GM21381 (cell line): ENCODE data around the gene RALGAPA1.
A peak's percentile ranks its signal among the peaks of the same experiment; 100 is the strongest.

Source experiments
- ATAC-seq: cut with Tn5 transposase; IDR thresholded peaks from one replicate; pipeline ENCODE4 v1.9.1; 2021; ENCODE audit warnings: mild to moderate bottlenecking, moderate library complexity; ENCODE audit not compliant: unreplicated experiment

Gene RALGAPA1

GRCh38 chr14:35553808-35554207 lies 255.3 kb downstream of the RALGAPA1 start:
- no peak for ATAC-seq

DNA sequence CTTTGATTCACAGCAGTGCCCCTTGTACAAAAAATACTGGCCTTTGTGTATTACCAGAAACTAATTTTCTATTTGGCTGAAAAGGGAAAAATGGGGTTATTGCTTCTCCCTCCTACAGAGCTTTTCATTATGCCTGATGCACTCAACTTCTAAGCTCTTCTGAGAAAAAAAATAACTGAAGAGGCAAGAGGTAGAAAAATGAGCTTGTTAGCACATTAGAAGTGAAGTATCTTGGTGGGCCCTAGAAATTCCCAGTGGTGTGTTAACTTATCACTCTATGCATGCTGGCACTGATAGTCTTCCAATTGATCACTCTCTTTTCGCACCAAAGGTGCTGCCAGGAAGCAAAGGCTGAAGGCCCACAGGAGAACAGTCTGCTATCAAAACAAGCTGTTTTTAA lies 258.0 kb downstream of the RALGAPA1 start:
- no peak for ATAC-seq

DNA sequence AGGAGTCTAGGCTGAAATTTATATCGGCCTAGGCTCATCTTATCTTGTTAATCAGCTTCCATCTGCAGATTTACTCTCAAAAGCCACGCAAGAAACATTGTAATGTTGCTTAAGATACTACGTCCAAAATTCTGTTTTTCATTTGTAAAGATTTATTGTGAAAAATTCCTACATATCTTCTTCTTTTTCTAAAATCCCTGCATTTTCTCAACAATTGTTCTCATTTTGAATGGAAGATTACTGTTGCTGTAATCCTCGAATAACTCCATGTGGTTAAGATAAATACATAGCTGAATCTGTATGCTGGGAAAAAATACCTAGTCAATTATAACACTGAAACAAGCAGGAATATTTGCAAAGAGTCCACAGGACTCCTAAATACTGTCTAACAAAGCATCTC lies 259.5 kb downstream of the RALGAPA1 start:
- ATAC-seq, result no peak

DNA sequence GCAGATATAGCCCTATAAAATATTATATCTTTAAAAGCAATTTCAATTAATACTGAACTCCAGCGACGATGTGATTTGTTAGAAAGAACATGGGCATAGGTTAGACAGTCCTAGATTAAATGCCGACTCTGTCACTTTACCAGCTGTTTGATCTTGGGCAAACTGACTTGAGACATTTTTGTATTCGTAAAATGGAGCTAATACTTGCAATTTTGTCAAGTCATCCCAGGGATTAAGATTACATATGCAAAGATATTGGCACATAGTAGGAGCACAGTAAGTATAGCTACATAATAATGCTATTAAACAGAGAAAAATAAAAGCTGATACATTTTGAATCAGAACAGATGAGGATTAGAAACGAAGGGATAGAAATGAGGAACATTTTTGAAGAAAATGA lies 266.1 kb downstream of the RALGAPA1 start:
- no peak for ATAC-seq

GRCh38 chr14:35539969-35540368 lies 269.1 kb downstream of the RALGAPA1 start:
- ATAC-seq, result no peak

DNA sequence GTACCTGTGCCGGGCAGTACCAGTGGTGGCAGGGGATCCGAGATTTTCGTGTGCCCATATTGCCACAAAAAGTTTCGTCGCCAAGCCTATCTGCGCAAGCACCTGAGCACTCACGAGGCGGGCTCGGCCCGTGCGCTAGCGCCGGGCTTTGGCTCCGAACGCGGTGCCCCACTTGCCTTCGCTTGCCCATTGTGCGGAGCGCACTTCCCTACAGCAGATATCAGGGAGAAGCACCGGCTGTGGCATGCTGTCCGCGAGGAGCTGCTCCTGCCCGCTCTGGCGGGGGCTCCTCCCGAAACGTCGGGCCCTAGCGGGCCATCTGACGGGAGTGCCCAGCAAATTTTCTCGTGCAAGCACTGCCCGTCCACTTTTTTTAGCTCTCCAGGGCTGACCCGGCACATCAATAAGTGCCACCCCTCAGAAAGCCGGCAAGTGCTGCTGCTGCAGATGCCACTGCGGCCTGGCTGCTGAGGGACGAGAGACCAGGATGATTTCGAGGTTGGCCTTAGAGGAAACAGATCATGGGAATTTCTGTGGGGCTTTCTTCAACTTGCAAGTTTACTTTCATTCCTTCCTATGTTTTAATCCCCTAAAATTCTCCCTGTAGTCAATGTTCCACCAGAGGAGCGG lies 273.5 kb downstream of the RALGAPA1 start:
- no peak for ATAC-seq

- peak; percentile 44 for ATAC-seq
Measured at GRCh38 chr14:35534873-35535482, 274.1 kb downstream of the RALGAPA1 start.

DNA sequence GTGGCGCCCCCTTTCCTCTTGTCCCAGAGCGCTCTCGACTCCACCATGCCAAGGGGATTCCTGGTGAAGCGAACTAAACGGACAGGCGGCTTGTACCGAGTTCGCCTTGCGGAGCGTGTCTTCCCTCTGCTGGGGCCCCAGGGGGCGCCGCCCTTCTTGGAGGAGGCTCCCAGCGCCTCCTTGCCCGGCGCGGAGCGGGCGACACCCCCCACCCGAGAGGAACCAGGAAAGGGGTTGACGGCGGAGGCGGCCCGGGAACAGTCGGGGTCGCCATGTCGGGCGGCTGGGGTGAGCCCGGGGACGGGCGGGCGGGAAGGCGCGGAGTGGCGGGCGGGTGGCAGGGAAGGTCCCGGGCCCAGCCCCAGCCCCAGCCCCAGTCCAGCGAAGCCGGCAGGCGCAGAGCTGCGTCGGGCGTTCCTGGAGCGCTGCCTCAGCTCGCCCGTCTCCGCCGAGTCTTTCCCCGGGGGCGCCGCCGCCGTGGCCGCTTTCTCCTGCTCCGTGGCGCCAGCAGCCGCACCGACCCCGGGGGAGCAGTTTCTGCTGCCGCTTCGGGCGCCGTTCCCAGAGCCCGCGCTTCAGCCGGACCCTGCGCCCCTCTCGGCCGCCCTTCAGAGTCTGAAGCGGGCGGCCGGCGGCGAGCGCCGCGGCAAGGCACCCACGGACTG lies 274.8 kb downstream of the RALGAPA1 start:
- peak; percentile 9 for ATAC-seq

DNA sequence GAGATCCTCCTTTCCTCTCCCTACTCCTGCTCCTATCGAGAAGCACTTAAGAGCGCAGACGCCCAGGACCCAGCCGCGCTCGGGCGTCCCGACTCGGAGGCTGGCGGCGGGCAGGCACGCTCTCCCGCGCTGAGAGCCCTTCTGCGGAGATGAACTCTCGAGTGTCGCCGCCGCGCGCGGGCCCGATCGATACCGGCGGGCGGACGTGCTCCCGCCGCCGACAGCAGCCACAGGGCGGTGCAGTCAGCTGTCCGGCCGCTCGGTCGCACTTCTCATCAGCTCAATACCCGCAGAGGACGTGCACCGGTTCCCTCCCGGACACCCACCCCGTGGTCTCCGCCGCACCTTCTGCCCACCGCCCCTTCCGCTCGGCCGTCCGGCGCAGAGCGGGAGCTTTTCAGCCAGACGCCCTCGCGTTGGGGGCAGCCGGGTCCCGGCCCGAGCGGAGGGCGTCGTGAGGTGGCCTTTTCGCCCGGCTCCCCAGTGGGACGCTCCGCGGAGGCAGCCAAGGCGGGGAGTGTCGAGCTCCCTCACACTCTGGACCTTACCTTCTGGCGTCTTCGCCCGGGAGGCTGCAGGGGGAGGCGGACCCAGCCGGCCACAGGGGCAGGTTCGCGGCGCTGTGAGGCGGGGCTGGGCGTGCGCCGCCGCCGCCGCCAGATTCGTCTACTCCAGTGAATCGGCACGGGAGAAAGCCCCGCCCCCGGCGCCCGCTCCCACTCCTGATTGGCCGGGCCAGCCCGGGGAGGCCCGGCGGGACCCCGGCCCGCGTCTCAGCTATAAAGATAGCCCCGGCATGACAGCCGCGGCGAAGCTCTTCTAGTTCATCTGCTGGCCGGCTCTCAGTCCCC lies 275.5 kb downstream of the RALGAPA1 start, which contains the start of gene INSM2:
Gene INSM2, plus strand, starts transcription at position 808 of the 851 bp plus-strand sequence. CDS start 89 bp downstream, outside the sequence.
- peak; percentile 72 for ATAC-seq

- ATAC-seq, result no peak
Measured at GRCh38 chr14:35532783-35533356, 276.2 kb downstream of the RALGAPA1 start.

DNA sequence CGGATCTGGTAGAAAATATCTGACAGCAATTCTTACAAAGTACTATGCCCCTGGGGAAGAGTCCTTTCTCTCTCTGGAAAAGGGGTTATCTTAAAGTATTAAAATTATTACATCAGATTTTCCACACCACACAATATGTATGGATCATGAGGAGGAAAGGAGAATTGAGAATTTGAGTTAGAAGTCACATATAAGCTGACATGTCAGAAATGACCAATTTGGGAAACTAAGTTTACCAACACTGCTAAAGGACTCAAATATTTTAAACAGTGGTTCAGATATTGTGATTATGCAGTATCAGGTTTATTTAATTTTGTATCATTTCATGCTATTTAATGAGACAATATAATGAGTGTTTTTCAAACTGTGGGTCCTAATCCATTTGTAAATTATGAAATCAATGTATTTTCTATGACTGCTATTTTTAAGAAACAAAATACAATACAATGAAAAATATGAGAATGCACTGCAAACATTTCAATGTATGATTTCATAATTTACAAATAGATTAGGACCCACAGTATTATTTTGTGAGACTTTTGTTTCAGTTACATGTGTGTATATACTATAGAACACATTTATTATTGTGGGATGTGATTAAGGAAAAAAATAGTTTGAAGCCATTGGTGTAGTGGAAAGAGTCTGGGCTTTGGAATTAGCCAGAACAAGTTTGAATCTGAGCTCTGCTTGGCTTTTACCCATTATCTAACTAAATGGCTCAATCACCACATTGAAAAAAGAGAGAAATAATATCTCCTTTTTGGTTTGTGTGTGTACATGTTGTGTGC lies 276.9 kb downstream of the RALGAPA1 start:
- ATAC-seq, result no peak

GRCh38 chr14:35526962-35527361 lies 282.1 kb downstream of the RALGAPA1 start:
- ATAC-seq, result no peak

DNA sequence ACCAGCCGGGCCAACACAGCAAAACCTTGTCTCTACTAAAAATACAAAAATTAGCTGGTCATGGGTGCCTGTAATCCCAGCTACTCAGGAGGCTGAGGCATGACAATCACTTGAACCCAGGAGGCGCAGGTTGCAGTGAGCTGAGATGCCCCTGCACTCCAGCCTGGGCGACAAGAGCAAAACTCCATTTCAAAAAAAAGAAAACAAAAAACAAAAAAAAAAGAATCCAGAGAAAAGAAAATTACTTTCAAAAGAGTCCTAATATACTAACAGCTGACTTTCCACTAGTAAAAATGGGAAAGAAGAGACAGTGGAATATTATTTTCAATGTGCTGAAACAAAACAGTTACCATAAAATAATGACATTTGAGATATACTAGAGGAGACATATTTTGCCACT lies 283.4 kb downstream of the RALGAPA1 start:
- no peak for ATAC-seq

- ATAC-seq, result no peak
Measured at GRCh38 chr14:35519986-35520385, 289.1 kb downstream of the RALGAPA1 start.

GRCh38 chr14:35515916-35516315 lies 293.2 kb downstream of the RALGAPA1 start:
- ATAC-seq, result no peak

DNA sequence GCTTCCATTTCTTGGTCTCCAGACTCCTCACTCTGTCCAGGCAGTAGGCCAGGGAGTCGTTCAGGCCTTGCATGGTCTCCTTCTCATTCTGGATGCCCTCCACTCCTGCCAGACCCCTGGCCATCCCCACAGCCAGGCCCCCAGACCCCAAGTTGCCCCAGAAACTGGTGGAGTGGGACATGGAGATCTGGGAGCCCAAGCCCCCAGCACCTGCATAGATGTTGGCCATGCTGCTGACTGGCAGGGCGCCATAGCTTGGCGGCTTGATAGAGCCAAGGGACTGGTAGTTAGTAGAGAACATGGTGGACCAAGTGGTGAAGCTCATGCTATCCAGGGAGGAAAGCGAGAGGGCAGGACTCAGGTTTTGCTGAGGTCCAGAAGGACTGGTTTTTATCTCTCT lies 296.3 kb downstream of the RALGAPA1 start:
- ATAC-seq, result no peak

GRCh38 chr14:35509846-35510245 lies 299.2 kb downstream of the RALGAPA1 start:
- no peak for ATAC-seq

GRCh38 chr14:35506927-35507326 lies 302.2 kb downstream of the RALGAPA1 start:
- no peak for ATAC-seq

DNA sequence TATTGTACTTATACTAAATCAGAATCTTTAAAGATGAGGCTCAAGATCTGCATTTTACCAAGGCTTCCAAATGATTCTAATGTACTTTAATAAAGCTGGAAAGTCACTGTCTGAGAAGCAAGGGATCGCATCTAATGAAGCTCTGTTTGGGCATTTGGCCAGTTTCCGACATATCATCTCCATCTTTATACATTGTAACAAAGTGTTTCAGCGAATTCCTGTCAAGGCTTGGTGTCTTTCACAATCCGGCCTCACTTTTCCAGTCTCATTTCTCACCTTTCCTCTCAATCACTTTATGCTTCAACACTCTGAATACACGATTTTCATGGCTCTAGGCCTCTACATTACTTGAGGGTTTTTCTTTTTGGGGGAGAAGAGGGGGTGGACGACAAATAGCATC lies 302.6 kb downstream of the RALGAPA1 start:
- ATAC-seq, result no peak

- ATAC-seq, result no peak
Measured at GRCh38 chr14:35504260-35504659, 304.8 kb downstream of the RALGAPA1 start.
